Fibroblast of upper back skin (primary cell): Measurements from ENCODE around the gene ATP6V0C.

Experiments
- DNase-seq: peaks from one replicate; pipeline ENCODE4 v3.0.0-alpha.2; 2013

ATP6V0C gene

GRCh38 chr16:2512735-2513404 is 882 bp upstream of the ATP6V0C start:
- no peak for DNase-seq

- DNase-seq = no peak
Measured at GRCh38 chr16:2514333-2515179, 804 bp downstream of the ATP6V0C start.

GRCh38 chr16:2515180-2515851 is 1.6 kb downstream of the ATP6V0C start:
- no peak for DNase-seq

- DNase-seq = no peak
Measured at GRCh38 chr16:2516391-2517240, 2.9 kb downstream of the ATP6V0C start.

GRCh38 chr16:2517954-2518605 is 4.3 kb downstream of the ATP6V0C start:
- no peak for DNase-seq

- DNase-seq = no peak
Measured at GRCh38 chr16:2518823-2519710, 5.3 kb downstream of the ATP6V0C start.

- no peak for DNase-seq
Measured at GRCh38 chr16:2519711-2520080, 5.9 kb downstream of the ATP6V0C start.

GRCh38 chr16:2520097-2520783 is 6.5 kb downstream of the ATP6V0C start, which contains the start of gene AMDHD2:
AMDHD2 (plus strand) TSS chr16:2520371; CDS start chr16:2520459, 88 bp downstream.
- peak; percentile 90 for DNase-seq

GRCh38 chr16:2520784-2521531 is 7.2 kb downstream of the ATP6V0C start:
- no peak for DNase-seq

GRCh38 chr16:2523801-2524231 is 10.1 kb downstream of the ATP6V0C start:
- DNase-seq = no peak

GRCh38 chr16:2524339-2524938 is 10.7 kb downstream of the ATP6V0C start:
- DNase-seq = no peak

- no peak for DNase-seq
Measured at GRCh38 chr16:2526135-2526534, 12.4 kb downstream of the ATP6V0C start.

- DNase-seq = no peak
Measured at GRCh38 chr16:2527071-2527783, 13.5 kb downstream of the ATP6V0C start.

- no peak for DNase-seq
Measured at GRCh38 chr16:2527784-2528100, 14.0 kb downstream of the ATP6V0C start.

GRCh38 chr16:2528161-2529060 is 14.7 kb downstream of the ATP6V0C start:
- DNase-seq = no peak

GRCh38 chr16:2529061-2529931 is 15.5 kb downstream of the ATP6V0C start:
- DNase-seq = no peak
